H1 (cell line): ENCODE measurements around the gene HES7. TPM values are rescaled to one million over a fixed set of nuclear protein-coding genes. Genes with fewer than 3 reads are reported as not detected.

Experiments used
- CTCF ChIA-PET: fragments of 300-600 bp; sonication (Branson Sonifier 250); formaldehyde crosslinking; loops from one replicate; lab custom pipeline; 2021; ENCODE audit not compliant: partially characterized antibody; lab: Charles Lee
- POLR2A ChIA-PET: fragments of 300-600 bp; sonication (Branson Sonifier 250); formaldehyde crosslinking; loops from one replicate; lab custom pipeline; 2021; ENCODE audit warnings: inconsistent platforms; ENCODE audit not compliant: partially characterized antibody; lab: Charles Lee
- DNase-seq, 2 experiments: peaks; one replicate each; pipeline versions ENCODE4 v3.0.0 to v3.0.0-alpha.2; 2010 to 2022; ENCODE audit warnings: low spot score in 2 of 2, low read depth in 1 of 2, mixed read lengths in 1 of 2
- FAIRE-seq: peaks from 2 replicates; lab custom pipeline; 2011; peaks lifted over from hg19 to GRCh38; lab: Jason Lieb, UNC
- H2AFZ ChIP-seq: 2 replicates; pipeline ENCODE4 v1.8.1; 2012; ENCODE audit warnings: low read length, inconsistent platforms
- H2AK5ac ChIP-seq: 2 replicates; pipeline ENCODE4 v1.6.1; 2013; ENCODE audit warnings: low read depth, low read length
- H2BK120ac ChIP-seq: replicated peaks from 2 replicates; pipeline ENCODE3; 2013; ENCODE audit warnings: low read depth, low read length, inconsistent platforms
- H2BK12ac ChIP-seq: 2 replicates; pipeline ENCODE4 v1.6.1; 2013; ENCODE audit warnings: low read depth, low read length
- H2BK15ac ChIP-seq: 2 replicates; pipeline ENCODE4 v1.6.1; 2013; ENCODE audit warnings: low read length
- H2BK20ac ChIP-seq: 2 replicates; pipeline ENCODE4 v1.6.1; 2013; ENCODE audit warnings: low read length
- H2BK5ac ChIP-seq: 2 replicates; pipeline ENCODE4 v1.6.1; 2013; ENCODE audit warnings: low read depth, low read length
- H3K14ac ChIP-seq: 2 replicates; pipeline ENCODE4 v1.6.1; 2013; ENCODE audit warnings: inconsistent platforms; ENCODE audit not compliant: insufficient read length
- H3K18ac ChIP-seq: 2 replicates; pipeline ENCODE4 v1.6.1; 2013; ENCODE audit warnings: low read length; ENCODE audit errors: extremely low read depth
- H3K23ac ChIP-seq: 2 replicates; pipeline ENCODE4 v1.6.1; 2013; ENCODE audit warnings: inconsistent platforms; ENCODE audit not compliant: insufficient read length
- H3K23me2 ChIP-seq: 2 replicates; pipeline ENCODE4 v1.6.1; 2013; ENCODE audit warnings: low read depth, low read length
- H3K27ac ChIP-seq: 2 replicates; pipeline ENCODE4 v1.6.1; 2011; ENCODE audit warnings: low read depth, low read length, inconsistent platforms
- H3K27me3 ChIP-seq, 4 experiments: replicated peaks in 1 of 4; 1 replicate in 1 of 4; 2 replicates in 3 of 4; pipeline versions ENCODE4 v1.6.1 to v1.8.1; 2011 to 2013; ENCODE audit warnings: low read length in 3 of 4, mild to moderate bottlenecking in 3 of 4, inconsistent platforms in 2 of 4, mixed read lengths in 2 of 4, moderate library complexity in 1 of 4; ENCODE audit not compliant: control insufficient read depth in 3 of 4, insufficient read depth in 3 of 4; ENCODE audit errors: extremely low read depth in 1 of 4
- H3K36me3 ChIP-seq, 4 experiments: 2 replicates each; pipeline versions ENCODE4 v1.6.1 to v1.8.1; 2011 to 2013; ENCODE audit warnings: mild to moderate bottlenecking in 4 of 4, low read length in 3 of 4, moderate library complexity in 2 of 4, control low read depth in 1 of 4, inconsistent platforms in 1 of 4; ENCODE audit not compliant: insufficient read depth in 4 of 4, control insufficient read depth in 2 of 4
- H3K4ac ChIP-seq: replicated peaks from 2 replicates; pipeline ENCODE3; 2013; ENCODE audit warnings: low read length, low read depth, mixed read lengths, inconsistent platforms; ENCODE audit not compliant: insufficient read length
- H3K4me1 ChIP-seq, 4 experiments: replicated peaks in 1 of 4; 1 replicate in 1 of 4; 2 replicates in 3 of 4; pipeline versions ENCODE4 v1.6.1 to v1.8.1; 2011 to 2013; ENCODE audit warnings: low read length in 3 of 4, inconsistent platforms in 2 of 4, mixed read lengths in 1 of 4; ENCODE audit not compliant: insufficient read depth in 4 of 4, control insufficient read depth in 3 of 4
- H3K4me2 ChIP-seq, 2 experiments: 2 replicates each; pipeline versions ENCODE4 v1.6.1 to v1.8.1; 2011 to 2013; ENCODE audit warnings: low read depth in 2 of 2, low read length in 2 of 2, control low read depth in 1 of 2, inconsistent platforms in 1 of 2, mild to moderate bottlenecking in 1 of 2; ENCODE audit not compliant: insufficient read depth in 1 of 2
- H3K4me3 ChIP-seq, 4 experiments: fragments of 200-600, 300-600 bp in 1 of 4; sonication (generic), shearing (Covaris generic), sonication (Bioruptor Twin) in 1 of 4; 2 replicates each; pipeline versions ENCODE4 v1.5.1 to v1.8.1; 2011 to 2016; ENCODE audit warnings: low read length in 4 of 4, low read depth in 3 of 4, control low read depth in 2 of 4, inconsistent platforms in 2 of 4, mild to moderate bottlenecking in 2 of 4, mixed read lengths in 1 of 4, moderate library complexity in 1 of 4; ENCODE audit not compliant: insufficient read depth in 2 of 4; ENCODE audit errors: extremely low read depth in 1 of 4
- H3K56ac ChIP-seq: replicated peaks from 2 replicates; pipeline ENCODE3; 2013; ENCODE audit warnings: low read depth, mild to moderate bottlenecking, mixed read lengths, low read length, inconsistent platforms; ENCODE audit not compliant: insufficient read length
- H3K79me1 ChIP-seq: 2 replicates; pipeline ENCODE4 v1.6.1; 2013; ENCODE audit warnings: low read depth, low read length, control low read depth
- H3K79me2 ChIP-seq, 2 experiments: 2 replicates each; pipeline versions ENCODE4 v1.6.1 to v1.8.1; 2012 to 2013; ENCODE audit warnings: low read length in 2 of 2, mild to moderate bottlenecking in 2 of 2, inconsistent platforms in 1 of 2; ENCODE audit not compliant: insufficient read depth in 2 of 2, control insufficient read depth in 1 of 2
- H3K9ac ChIP-seq, 4 experiments: replicated peaks in 1 of 4; 1 replicate in 1 of 4; 2 replicates in 3 of 4; pipeline versions ENCODE4 v1.6.1 to v1.8.1; 2011 to 2013; ENCODE audit warnings: low read depth in 3 of 4, low read length in 3 of 4, control low read depth in 2 of 4, mild to moderate bottlenecking in 2 of 4, moderate library complexity in 2 of 4, inconsistent platforms in 1 of 4; ENCODE audit errors: extremely low read depth in 1 of 4
- H3K9me3 ChIP-seq, 2 experiments: 2 replicates each; pipeline versions ENCODE4 v1.6.1 to v1.8.1; 2012 to 2013; ENCODE audit warnings: mild to moderate bottlenecking in 2 of 2, moderate library complexity in 2 of 2, control low read depth in 1 of 2, inconsistent platforms in 1 of 2, low read depth in 1 of 2, low read length in 1 of 2, mixed read lengths in 1 of 2; ENCODE audit not compliant: insufficient read depth in 2 of 2
- H4K20me1 ChIP-seq, 2 experiments: replicated peaks in 1 of 2; 2 replicates each; pipeline versions ENCODE3 to v1.8.1; 2011 to 2013; ENCODE audit warnings: inconsistent platforms in 2 of 2, low read length in 2 of 2, mild to moderate bottlenecking in 1 of 2; ENCODE audit not compliant: insufficient read depth in 2 of 2, control insufficient read depth in 1 of 2
- H4K5ac ChIP-seq: 2 replicates; pipeline ENCODE4 v1.6.1; 2013; ENCODE audit warnings: low read length, low read depth, mixed read lengths, inconsistent platforms; ENCODE audit not compliant: insufficient read length
- H4K8ac ChIP-seq: 2 replicates; pipeline ENCODE4 v1.8.0; 2013; ENCODE audit warnings: mild to moderate bottlenecking, moderate library complexity, low read length, inconsistent platforms; ENCODE audit not compliant: insufficient read depth; ENCODE audit errors: extremely low read depth
- H4K91ac ChIP-seq: replicated peaks from 2 replicates; pipeline ENCODE3; 2013; ENCODE audit warnings: low read length, mixed read lengths, inconsistent platforms; ENCODE audit not compliant: insufficient read length
- WGBS, 2 experiments: shearing (Covaris generic) in 1 of 2; methylation state at CpG; one replicate each; pipeline versions ENCODE4 v1.1.6 to v1.1.7; 2013 to 2015; ENCODE audit warnings: low lambda C conversion rate in 2 of 2, mixed read lengths in 2 of 2, inconsistent platforms in 1 of 2, low coverage in 1 of 2, missing lambda C conversion rate in 1 of 2; ENCODE audit not compliant: insufficient replicate concordance in 2 of 2, insufficient coverage in 1 of 2, insufficient read length in 1 of 2; ENCODE audit errors: extremely low coverage in 1 of 2, missing lambda C conversion rate in 1 of 2; 5-methylcytosine and 5-hydroxymethylcytosine counted together
- polyA plus RNA-seq, 7 experiments: library from polyadenylated mRNA; depleted of rRNA in 3 of 7; stranded (reverse) in 5 of 7; unstranded in 2 of 7; fragments of >200 nt in 5 of 7; fragments of 200-250 nt in 2 of 7; gene quantifications; 1 replicate in 5 of 7; 2 replicates in 1 of 7; 4 replicates in 1 of 7; pipeline versions ENCODE4 v1.2.1 to v1.2.3, GENCODE V29; 2011 to 2013; ENCODE audit warnings: missing spikeins in 2 of 7, mixed read lengths in 2 of 7
- total RNA-seq: library from RNA; stranded (reverse); fragmentation: NEBNext Ultra II Directional; extraction: Animal tissue kit (Norgen Biotek cat#: 25700); gene quantifications from 2 replicates; pipeline ENCODE4 v1.2.1, GENCODE V29; 2021
- TF ChIP-seq, protein P1 (sequence below): IDR thresholded peaks from 2 replicates; pipeline ENCODE4 v1.6.1; 2012; ENCODE audit warnings: inconsistent platforms

The HES7 gene
- total and polyA plus RNA-seq, 2 of the 8 experiments (the other 6 are each of a cell fraction or from before 2014, with no cell fraction given), result 0.20 to 0.32 TPM

GRCh38 chr17:8087952-8088230 lies 36.0 kb downstream of the HES7 start:
- Histone ChIP-seq H2BK20ac (no peak overlapping the region), H3K79me2 (no peaks in the 10 kb centered on the region), H3K4me3 (no peak overlapping the region), H3K4me1 (peaks cover 0 to 7% (median under 1%) of the 10 kb centered on the region in 4 experiments; a peak in 5 of 7 replicates), H2BK12ac (no peak overlapping the region), H3K79me1 (no peaks in the 10 kb centered on the region), H2BK5ac (no peak overlapping the region; the same call in 1 of the 2 replicates), H4K20me1 (no peaks in the 10 kb centered on the region), H3K36me3 (no peaks in the 10 kb centered on the region), H3K9ac (no peak overlapping the region), H3K27ac (no peak overlapping the region), H2BK15ac (no peak overlapping the region), H2AFZ (no peak overlapping the region), H3K4ac (no peak overlapping the region), H3K18ac (no peak overlapping the region), H4K5ac (no peak overlapping the region), H3K4me2 (no peak overlapping the region), H3K14ac (no peak overlapping the region), H3K23me2 (no peaks in the 10 kb centered on the region; the same call in 1 of the 2 replicates), H3K9me3 (no peaks in the 10 kb centered on the region), H3K27me3 (peaks cover 0 to 7% (median 3%) of the 10 kb centered on the region in 4 experiments; a peak in 4 of 7 replicates), H3K56ac (no peak overlapping the region), H4K8ac (no peak overlapping the region; the same call in 1 of the 2 replicates), H3K23ac (no peak overlapping the region), H4K91ac (no peak overlapping the region), H2BK120ac (no peak overlapping the region), H2AK5ac (no peak overlapping the region)
- ChIA-PET CTCF (interaction anchor here (0.7 to 13.6 kb wide), 5 partner anchors 11 to 102 kb away, joined by 3 to 501 read pairs (median 35); partner anchors contain the start of gene ALOXE3), POLR2A (interaction anchor here (1.0 kb wide), 1 partner anchor 85 kb away, joined by 4 read pairs; no protein-coding TSS in a partner anchor)
- DNase-seq, result no peak
- TF ChIP-seq, protein P1, sequence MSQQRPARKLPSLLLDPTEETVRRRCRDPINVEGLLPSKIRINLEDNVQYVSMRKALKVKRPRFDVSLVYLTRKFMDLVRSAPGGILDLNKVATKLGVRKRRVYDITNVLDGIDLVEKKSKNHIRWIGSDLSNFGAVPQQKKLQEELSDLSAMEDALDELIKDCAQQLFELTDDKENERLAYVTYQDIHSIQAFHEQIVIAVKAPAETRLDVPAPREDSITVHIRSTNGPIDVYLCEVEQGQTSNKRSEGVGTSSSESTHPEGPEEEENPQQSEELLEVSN, result no peak
- WGBS, 2 experiments, result 87% methylated on average over 3 of the region's 5 CpGs; no CpG with 5 or more reads in 1 of the 2 experiments
- no peak for FAIRE-seq
